Activated effector memory CD4-positive, alpha-beta T cell treated with anti-CD3 and anti-CD28 coated beads, Interleukin-2, amount 50 U/mL, for 16 hours (primary cell): ENCODE results near the gene HOXA6.

ENCODE experiments used
- DNase-seq: peaks from one replicate; pipeline ENCODE4 v3.0.0-alpha.2; 2020

HOXA6 gene

DNA sequence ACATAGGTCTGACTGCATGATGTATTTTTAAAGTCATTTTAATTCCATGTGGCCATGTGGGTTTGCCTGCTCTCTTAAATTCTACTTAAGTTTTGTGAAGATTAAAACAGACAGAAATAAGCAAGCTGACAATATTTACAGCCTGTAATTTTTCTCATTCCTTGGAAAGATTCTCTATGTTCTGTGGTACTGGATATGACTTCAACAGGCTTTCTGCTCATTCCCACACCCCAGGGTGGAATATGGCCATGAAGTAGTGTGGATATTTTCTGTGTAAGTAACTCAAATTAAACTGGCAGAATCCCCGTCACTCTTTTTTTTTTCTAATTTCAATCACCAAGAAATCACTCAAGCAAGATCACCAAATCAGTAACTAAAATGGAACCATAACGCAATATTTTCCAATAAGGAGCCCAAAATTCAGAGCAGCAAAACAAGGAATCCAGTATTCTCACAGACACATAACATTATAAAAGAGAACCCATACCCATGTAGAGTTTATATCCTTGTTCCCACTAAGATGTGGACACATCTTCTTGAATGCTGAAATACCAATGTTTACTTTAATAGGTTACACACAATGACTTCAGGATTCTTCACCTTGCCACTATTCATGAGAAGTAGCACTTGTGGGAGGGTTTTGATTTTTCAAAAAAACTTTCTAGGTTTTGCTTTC is 9.8 kb downstream of the HOXA6 start:
- no peak for DNase-seq

DNA sequence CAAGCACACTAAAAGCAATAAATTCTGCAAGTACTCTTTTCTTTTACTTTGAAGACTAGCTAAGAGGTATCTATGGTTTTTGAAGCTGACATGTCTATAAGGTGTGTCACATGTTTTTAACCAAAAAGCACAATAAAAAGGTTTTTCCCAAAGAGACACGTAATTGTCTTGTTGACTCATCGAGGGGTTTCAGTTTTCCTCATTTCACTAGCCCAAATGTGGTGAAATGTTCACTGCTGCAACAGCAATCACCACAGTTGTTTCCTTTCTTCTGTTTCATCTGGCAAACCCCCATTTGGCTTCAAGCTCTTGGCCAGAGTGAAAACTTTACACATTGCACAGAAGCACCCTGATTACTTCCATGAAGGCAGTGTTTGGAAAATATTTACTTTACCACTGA is 13.2 kb downstream of the HOXA6 start:
- no peak for DNase-seq

DNA sequence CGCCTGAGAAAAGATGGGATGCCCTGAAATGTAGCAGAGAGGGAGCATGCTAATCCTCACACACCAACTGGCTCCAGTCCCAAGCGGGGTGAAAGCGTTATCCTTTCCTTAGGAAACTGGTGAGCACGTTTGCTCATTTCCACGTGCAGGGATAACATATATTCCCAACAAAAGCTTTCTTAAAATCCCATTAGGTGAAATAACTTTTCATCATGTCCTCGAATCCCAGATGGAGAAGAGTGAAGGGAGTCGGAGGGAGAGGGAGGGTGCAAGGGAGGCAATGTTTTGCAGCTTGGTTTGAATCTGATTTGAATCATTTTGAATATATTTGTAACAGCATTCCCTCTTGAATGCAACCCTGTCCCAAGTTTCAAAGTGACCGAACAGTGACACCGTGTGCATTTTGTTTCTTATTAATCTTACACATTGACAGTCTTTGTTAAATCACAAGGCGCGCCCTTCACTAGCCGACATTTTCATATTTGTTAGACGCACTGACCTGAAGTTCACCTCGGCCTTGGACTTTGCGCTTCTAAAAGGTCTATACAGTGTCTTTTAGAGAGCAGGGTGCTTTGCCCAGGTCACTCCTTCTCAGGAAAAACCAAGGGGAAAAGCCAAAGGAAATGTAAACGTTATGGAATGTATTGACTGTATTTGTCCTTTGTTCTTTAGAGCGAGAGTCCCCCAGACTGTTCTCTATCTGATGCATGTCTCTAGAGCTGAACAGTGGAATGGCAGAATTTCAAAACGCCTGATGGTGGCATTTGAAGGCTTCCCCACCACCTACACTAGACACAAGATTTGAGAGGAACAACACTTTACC is 14.0 kb downstream of the HOXA6 start:
- DNase-seq: no peak

- no peak for DNase-seq
Observed at GRCh38 chr7:27132978-27133377, 14.6 kb downstream of the HOXA6 start.

GRCh38 chr7:27132214-27132613 is 15.4 kb downstream of the HOXA6 start:
- DNase-seq: no peak

DNA sequence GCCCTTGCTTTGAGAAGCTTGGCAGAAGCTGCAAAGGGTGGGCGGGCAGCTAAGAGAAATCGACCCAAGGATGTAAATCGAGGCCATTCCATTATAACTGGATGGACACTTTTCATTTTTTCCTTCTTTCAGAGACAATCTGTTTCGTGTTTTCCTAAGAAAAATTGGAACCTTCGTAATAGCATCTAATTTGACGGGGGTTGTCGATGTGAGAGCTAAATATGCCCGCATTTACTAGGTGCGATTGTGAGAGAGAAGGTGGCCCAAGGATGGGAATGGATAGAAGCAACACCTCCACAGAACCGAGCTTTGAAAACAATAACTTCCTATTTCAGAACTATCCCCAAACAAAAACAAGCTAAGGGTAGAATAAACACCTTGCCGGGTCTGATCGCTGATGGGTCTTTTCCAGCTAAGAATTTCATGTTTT is 16.2 kb downstream of the HOXA6 start:
- no peak for DNase-seq

DNA sequence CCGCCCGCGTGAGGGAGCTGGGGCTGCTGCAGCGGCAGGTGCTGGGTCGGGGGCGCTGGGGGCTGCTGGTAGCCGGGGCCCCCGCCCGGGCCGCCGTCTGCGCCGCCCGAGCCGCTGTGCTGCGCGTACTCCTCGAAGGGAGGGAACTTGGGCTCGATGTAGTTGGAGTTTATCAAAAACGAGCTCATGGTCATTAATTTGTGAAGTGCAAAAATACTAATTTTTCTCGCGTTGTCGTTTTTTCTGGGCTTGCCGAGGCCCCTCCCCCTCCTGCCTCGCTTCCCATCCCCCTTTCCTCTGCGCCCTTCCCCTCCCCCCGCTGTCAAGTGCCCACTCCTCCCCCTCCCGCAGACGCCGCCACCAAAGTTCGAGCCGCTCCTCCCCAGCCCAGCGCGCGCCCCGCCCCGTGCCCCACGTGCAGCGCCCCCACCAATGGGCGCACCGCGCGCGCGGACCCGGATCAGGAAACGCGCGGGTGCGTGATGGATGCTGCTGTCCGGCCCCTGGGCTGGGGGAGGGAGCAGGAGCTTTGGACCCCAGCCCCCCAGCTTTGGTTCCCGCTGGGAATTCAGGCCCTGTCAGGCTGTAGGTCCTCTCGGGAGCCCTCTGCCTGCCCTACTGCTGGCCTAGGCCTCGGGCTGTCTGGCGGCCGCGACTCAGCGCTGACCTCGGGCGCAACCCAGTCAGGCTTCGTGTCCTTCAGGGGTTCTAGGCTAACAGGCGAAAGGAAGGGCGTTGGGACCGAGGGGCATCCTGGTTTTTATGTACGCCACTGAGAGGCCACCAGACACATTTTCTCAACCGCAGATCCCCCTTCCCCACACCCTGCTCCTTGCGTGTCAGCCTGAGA is 16.8 kb downstream of the HOXA6 start, which contains the start of gene HOXA4:
TSS of gene HOXA4 (minus strand) at position 218 of the 850 bp plus-strand sequence. CDS start at position 194, 24 bp downstream.
- DNase-seq: peak; percentile 87

- peak; percentile 61 for DNase-seq
Observed at GRCh38 chr7:27129729-27130539, 17.6 kb downstream of the HOXA6 start.

DNA sequence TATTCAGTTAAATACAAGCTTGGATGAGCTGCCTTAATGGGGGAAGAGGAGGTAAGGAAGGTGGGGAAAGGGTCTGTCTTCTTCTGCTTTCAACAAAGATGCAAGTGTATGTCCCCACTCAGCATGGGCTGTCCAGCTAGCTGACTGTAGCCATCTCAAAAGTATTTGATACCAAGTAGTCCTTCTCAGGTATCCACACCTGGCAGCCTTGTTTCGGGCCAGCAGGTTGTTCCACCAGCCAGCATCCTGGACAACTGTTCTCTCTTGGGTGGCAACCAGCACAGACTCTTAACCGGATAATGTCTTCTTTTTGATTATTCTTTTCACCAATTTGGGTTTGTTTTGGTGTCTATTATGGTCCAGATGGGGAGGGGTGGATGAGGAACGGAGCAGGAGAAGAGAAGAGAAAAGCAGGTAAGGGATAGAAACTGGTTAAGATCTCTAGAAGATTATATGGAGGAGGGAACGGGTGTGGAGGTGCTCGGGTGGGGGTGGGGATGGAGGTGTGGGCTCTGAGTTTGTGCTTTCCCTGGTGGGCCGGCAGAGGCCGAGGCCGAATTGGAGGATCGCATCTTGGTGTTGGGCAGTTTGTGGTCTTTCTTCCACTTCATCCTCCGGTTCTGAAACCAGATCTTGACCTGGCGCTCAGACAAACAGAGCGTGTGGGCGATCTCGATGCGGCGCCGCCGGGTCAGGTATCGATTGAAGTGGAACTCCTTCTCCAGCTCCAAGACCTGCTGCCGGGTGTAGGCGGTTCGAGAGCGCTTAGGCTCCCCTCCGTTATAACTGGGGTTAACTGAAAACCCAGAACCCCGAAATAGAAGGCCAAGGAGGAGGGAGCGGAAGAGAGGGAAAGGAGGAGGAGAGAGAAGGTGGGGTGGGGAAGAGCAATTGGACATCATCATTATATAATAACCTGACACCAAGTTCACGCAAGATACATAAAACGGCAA is 18.5 kb downstream of the HOXA6 start:
- peak; percentile 47 for DNase-seq

- no peak for DNase-seq
Observed at GRCh38 chr7:27128034-27128433, 19.5 kb downstream of the HOXA6 start.

GRCh38 chr7:27126596-27127327 is 20.8 kb downstream of the HOXA6 start:
- no peak for DNase-seq

GRCh38 chr7:27125986-27126394 is 21.6 kb downstream of the HOXA6 start:
- DNase-seq: no peak

DNA sequence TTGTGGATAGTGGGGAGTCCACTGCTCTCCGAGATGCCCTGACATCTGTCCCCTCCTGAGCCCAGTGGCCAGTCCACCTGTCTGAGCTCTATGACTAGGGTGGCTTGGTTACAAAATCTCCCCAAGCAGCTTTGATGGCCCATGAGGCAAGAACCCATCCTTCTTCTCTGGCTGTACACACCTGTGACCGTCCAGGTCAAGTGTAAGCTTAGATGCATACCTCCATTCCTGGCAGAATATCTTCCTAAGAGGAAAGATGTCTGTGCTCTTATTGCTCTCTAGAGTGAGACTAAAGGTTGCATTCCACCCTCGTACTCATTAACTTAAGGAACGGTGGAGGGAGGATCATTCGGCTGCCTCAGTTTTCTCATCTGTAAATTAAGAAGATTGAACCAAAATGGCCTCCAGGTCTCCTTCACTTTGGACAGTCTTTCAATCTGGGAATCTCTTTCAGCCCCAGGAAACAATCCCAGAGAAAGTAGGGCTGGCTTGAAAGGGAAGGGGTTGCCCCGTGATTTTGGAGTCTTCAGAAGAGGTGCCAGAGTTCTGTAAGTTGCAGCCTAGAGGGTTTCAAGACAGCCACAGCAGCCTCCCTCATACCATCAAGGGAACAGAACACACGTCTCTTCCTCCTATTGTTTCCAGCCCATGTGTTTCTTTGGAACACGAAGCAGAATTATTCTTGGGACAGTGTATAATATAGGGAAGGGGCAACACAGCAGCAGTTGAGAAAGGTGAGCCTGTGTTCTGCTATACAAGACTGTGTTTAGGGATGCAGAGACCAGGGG is 22.5 kb downstream of the HOXA6 start:
- no peak for DNase-seq

DNA sequence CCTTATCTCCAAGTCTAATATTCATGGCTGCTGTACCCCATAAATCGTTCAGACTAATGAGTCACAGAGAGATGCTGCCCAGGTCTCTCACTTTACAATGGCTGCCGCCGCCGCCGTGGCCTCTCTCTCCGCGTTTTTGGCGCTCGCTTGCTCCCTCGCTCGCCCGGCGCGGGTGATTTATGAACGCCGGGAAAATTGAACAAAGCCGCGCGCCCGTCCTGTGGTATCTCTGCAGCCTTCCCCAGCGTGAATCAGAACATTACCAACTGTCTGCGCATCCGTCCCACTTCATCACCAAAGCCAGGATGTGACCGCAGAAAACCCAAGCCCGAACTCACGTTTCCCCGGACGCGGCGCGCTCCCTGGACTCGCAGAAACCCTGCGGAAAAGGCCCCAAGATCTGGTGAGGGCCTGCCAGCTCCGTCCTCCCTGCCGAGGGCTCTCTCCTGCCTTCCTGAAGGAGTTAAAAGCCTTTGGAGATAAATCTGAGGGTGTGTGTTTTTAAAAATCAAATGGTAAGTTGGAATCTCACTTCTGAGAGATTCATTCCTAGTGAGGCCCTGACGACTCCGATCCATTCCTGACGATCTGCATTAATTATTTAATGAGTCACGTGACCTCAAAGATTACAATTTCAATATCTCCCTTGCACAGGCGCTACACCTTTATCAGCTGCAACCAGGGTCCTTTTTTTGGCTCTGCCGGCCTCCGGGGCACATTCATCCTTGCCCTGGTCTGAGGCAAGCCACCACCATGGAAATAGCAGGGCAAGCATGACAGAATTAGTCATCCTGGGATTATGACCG is 23.3 kb downstream of the HOXA6 start:
- peak; percentile 22 for DNase-seq

- peak; percentile 39 for DNase-seq
Observed at GRCh38 chr7:27123477-27124053, 24.0 kb downstream of the HOXA6 start.

GRCh38 chr7:27123007-27123476 is 24.5 kb downstream of the HOXA6 start:
- DNase-seq: peak; percentile 53

DNA sequence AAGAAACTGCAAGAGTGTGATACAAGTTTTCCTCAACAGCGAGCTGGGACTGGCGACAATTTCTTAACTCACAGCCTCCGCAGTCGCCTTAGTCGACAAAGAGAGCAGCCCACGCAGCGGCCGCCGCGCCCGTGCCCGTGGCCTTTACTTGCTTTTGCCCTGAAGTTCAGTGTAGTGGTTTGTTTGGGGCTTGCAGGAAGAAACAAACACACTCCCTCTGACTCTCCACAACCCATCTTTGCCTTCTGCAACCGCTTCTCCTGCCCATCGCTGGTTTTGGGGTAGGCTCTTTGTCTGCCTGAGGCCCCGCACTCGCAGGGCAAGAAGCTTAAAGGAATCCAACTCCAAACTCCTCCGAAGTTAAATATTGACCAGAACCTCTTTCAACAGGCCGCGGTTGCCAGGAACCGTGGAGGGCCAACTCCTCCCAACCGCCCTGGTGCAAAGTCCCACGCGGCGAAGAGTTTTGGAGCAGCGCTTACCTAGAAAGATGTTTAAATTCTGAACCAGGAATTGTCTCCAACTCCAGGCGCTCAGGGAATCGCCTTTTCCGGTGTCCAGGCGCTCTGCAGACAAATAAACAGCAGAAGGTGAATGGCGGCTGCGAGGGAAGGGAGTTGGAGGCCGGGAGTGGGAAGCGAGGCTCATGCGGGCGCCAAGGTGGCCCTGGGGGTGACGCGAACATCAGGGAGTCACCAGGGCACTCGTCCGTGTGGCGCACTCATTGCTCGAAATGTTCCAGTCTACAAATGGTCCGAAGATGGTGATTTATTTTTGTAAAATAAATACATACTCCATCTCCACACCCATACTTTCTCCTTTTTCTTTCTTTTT is 25.3 kb downstream of the HOXA6 start:
- DNase-seq: peak; percentile 27
